Upper lobe of left lung (tissue), 6 donors: Measurements from ENCODE around the gene ASTL. TPM values are rescaled to one million over a fixed set of nuclear protein-coding genes. Genes with fewer than 3 reads are reported as not detected.
A peak's percentile ranks its signal among the peaks of the same experiment; 100 is the strongest.
"Not testable (repeated sequence)": the region's sequence is repeated elsewhere in the genome, so short reads cannot be mapped to it uniquely, and the experiment has no call there.

Experiments
- ATAC-seq, 2 donors: fragments of 200-7000 bp; cut with Tn5 transposase; one replicate each; pipeline ENCODE4 v1.9.1; 2022; ENCODE audit warnings: mild to moderate bottlenecking in 2 of 2, moderate library complexity in 2 of 2; ENCODE audit not compliant: low FRiP score in 2 of 2
- DNase-seq, 2 donors: peaks; one replicate each; pipeline ENCODE4 v3.0.0-alpha.2; 2019 to 2020
- H3K27ac ChIP-seq, 4 donors: fragments of 200-600 bp; sonication (generic); one replicate each; pipeline ENCODE4 v1.5.1; 2016 to 2019
- H3K27me3 ChIP-seq, 4 donors: fragments of 200-600 bp; sonication (generic); one replicate each; pipeline ENCODE4 v1.5.1; 2017 to 2019
- H3K36me3 ChIP-seq, 4 donors: fragments of 200-600 bp; sonication (generic); one replicate each; pipeline ENCODE4 v1.5.1; 2016 to 2019
- H3K4me1 ChIP-seq, 4 donors: fragments of 200-600 bp; sonication (generic); one replicate each; pipeline ENCODE4 v1.5.1; 2018 to 2019
- H3K4me3 ChIP-seq, 4 donors: fragments of 200-600 bp; sonication (generic); one replicate each; pipeline ENCODE4 v1.5.1; 2017 to 2019; ENCODE audit warnings: mild to moderate bottlenecking in 2 of 4, moderate library complexity in 1 of 4
- H3K9me3 ChIP-seq, 4 donors: fragments of 200-600 bp; sonication (generic); one replicate each; pipeline ENCODE4 v1.5.1; 2018 to 2019
- EP300 ChIP-seq, 4 donors: sonication (generic); formaldehyde crosslinking; IDR thresholded peaks; one replicate each; pipeline ENCODE4 v1.5.1; 2017; ENCODE audit warnings: antibody characterized with exemption in 4 of 4, control low read depth in 2 of 4
- POLR2A ChIP-seq, 4 donors: fragments of 450-650 bp; IDR thresholded peaks; one replicate each; pipeline ENCODE4 v1.5.1; 2016 to 2017; ENCODE audit warnings: antibody characterized with exemption in 4 of 4, mild to moderate bottlenecking in 2 of 4
- POLR2AphosphoS5 ChIP-seq, 2 donors: sonication (generic); formaldehyde crosslinking; IDR thresholded peaks; one replicate each; pipeline ENCODE4 v1.5.1; 2017; ENCODE audit warnings: antibody characterized with exemption in 2 of 2
- WGBS, 2 donors: methylation state at CpG; one replicate each; pipeline ENCODE4 v1.1.5; 2017 to 2018; 5-methylcytosine and 5-hydroxymethylcytosine counted together
- total RNA-seq, 6 donors: library from RNA; depleted of rRNA in 4 of 6; stranded (reverse); fragments of >200 nt in 4 of 6; gene quantifications; one replicate each; pipeline versions ENCODE4 v1.1.0 to v1.2.1, GENCODE V29; 2016 to 2021
- TF ChIP-seq, protein P1 (sequence below), 6 experiments: fragments of 450-650 bp in 4 of 6; fragments of 200-600 bp in 2 of 6; sonication (generic) in 2 of 6; IDR thresholded peaks; one replicate each; pipeline ENCODE4 v1.5.1; 2016 to 2019; ENCODE audit warnings: antibody characterized with exemption in 6 of 6
- donor health status: DM: no; HTN: no; CAD: no; lungs with moderate emphysema.
- donor health status: DM: no; HTN: yes; CAD: no; lungs with severe emphysema.

The ASTL gene
- total RNA-seq, 6 donors from 2014 or later, result 0.23 to 1.3 (median 0.27) TPM; not detected in 3

DNA sequence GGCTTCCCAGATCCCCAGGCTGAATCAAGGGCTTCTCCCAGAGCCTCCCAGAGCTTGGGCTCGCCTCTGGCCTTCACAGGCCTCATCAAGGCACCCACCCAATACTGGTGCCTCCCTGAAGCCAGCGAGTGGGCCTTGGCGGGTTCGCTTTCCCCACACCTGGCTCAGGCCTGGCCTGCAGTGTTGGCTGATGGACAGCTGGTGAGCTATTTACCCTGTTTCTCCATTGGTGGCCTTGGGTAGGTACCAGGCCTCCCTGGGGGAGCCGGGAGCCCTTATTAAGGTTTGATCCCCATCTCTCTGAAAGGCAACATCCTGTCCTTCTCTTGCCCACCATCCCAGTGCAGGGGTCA is 25.1 kb upstream of the ASTL start:
- ATAC-seq (no peak), DNase-seq (no peak)
- Histone ChIP-seq H3K27me3 (no peaks in the 10 kb centered on the region), H3K36me3 (no peaks in the 10 kb centered on the region), H3K9me3 (no peaks in the 10 kb centered on the region), H3K27ac (peak overlapping the region; percentile 3 to 78 (median 54)), H3K4me1 (no peaks in the 10 kb centered on the region), H3K4me3 (no peak overlapping the region)
- no peak for TF ChIP-seq POLR2AphosphoS5 (IDR thresholded peaks at IDR 0.05)
- no peak for TF ChIP-seq POLR2A (IDR thresholded peaks at IDR 0.05)
- TF ChIP-seq, protein P1, sequence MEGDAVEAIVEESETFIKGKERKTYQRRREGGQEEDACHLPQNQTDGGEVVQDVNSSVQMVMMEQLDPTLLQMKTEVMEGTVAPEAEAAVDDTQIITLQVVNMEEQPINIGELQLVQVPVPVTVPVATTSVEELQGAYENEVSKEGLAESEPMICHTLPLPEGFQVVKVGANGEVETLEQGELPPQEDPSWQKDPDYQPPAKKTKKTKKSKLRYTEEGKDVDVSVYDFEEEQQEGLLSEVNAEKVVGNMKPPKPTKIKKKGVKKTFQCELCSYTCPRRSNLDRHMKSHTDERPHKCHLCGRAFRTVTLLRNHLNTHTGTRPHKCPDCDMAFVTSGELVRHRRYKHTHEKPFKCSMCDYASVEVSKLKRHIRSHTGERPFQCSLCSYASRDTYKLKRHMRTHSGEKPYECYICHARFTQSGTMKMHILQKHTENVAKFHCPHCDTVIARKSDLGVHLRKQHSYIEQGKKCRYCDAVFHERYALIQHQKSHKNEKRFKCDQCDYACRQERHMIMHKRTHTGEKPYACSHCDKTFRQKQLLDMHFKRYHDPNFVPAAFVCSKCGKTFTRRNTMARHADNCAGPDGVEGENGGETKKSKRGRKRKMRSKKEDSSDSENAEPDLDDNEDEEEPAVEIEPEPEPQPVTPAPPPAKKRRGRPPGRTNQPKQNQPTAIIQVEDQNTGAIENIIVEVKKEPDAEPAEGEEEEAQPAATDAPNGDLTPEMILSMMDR (IDR thresholded peaks at IDR 0.05), result no peak
- no peak for TF ChIP-seq EP300 (IDR thresholded peaks at IDR 0.05)
- WGBS, 2 donors, result 90 to 96% methylated on average over 5 of the region's 5 CpGs

DNA sequence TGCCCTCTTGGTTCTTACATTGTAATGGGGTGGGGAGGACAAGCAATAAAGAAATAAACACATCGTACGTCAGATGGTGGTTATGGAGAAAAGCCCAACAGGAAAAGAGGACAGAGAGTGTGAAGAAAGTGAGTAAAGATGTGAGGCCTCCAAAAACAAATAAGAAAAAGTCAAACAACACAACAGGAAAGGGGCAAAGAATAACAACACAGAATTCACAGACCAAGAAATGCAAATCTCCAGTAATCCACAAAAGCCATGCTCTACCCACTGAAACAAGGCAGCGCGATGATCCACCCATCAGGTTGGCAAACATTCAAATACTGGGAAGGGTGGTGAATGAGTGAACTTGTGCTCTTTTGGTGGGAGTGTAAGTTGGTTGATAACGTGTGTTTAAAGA is 23.6 kb upstream of the ASTL start:
- TF ChIP-seq POLR2A (IDR thresholded peaks at IDR 0.05) (no peak), POLR2AphosphoS5 (IDR thresholded peaks at IDR 0.05) (no peak), EP300 (IDR thresholded peaks at IDR 0.05) (no peak)
- TF ChIP-seq, protein P1 (IDR thresholded peaks at IDR 0.05), result no peak
- 48 to 66% methylated on average over 5 of the region's 5 CpGs for WGBS, 2 donors
- Histone ChIP-seq H3K36me3 (no peaks in the 10 kb centered on the region), H3K27me3 (no peaks in the 10 kb centered on the region), H3K9me3 (no peaks in the 10 kb centered on the region), H3K27ac (no peak overlapping the region), H3K4me3 (no peak overlapping the region), H3K4me1 (peaks cover 0 to 7% (median 0%) of the 10 kb centered on the region in 4 donors)
- ATAC-seq (no peak), DNase-seq (no peak)

DNA sequence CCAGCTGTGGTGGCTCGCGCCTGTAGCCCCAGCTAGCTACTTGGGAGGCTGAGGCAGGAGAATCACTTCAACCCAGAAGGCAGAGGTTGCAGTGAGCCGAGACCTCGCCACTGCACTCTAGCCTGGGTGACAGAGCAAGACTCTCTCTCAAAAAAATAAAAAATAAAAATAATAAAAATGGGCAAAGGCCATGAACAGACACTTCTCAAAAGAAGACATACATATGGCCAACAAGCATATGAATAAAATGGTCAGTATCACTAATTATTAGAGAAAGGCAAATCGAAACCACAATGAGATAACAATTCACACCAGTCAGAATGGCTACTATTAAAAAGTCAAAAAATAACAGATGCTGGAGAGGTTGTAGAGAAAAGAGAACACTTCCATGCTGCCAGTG is 22.1 kb upstream of the ASTL start:
- 97 to 99% methylated on average over 5 of the region's 5 CpGs for WGBS, 2 donors
- ATAC-seq, result not testable (repeated sequence)

DNA sequence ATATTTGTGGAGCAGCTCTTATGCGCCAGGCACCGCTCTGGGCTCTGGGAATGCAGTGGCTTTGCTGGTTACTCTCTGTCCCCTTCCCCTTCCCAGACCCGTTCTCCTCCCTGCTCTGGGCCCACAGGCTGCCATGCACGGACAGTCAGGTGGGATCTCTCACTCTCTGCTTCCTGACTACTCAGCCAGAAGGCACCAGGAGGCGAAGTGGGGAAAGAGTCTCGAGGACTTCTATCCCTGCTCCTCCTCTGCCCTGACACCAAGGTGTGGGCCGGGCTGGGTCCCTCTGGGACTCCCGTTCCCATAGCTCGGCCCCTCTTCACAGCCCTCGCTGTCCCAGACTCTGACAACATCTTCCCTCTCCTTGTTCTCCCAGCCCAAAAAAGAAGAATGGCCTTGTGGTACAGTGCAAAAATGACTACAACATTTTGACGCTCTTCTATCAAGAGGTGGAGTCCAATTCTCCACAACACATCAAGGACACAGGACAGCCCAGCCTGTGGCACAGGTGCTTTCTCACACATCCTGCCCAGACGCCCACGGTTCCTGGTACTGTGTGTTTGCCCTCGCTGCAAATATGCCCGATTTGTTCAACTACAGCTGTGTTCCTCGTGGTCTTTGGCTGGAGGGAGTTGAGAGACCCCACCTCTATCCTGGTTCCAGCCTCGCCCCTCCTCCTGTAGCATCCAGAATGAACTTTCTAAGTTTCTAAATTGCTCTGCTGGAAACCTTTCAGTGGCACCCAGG is 21.0 kb upstream of the ASTL start:
- Histone ChIP-seq H3K36me3 (no peaks in the 10 kb centered on the region), H3K4me3 (no peak overlapping the region), H3K27ac (no peak overlapping the region), H3K27me3 (no peaks in the 10 kb centered on the region), H3K9me3 (no peaks in the 10 kb centered on the region), H3K4me1 (peaks cover 0 to 7% (median 0%) of the 10 kb centered on the region in 4 donors)
- WGBS, 2 donors, result 82 to 88% methylated on average over 17 of the region's 17 CpGs
- no peak for ATAC-seq
- no peak for TF ChIP-seq EP300 (IDR thresholded peaks at IDR 0.05)
- TF ChIP-seq POLR2AphosphoS5 (IDR thresholded peaks at IDR 0.05), result no peak
- no peak for TF ChIP-seq POLR2A (IDR thresholded peaks at IDR 0.05)
- TF ChIP-seq, protein P1 (IDR thresholded peaks at IDR 0.05), result no peak
- peak in 1 of 2 donors; percentile 25 for DNase-seq

More for the DNA sequence above, 22.1 kb upstream of the ASTL start:
- H3K36me3 ChIP-seq, DNase-seq, H3K9me3 ChIP-seq, H3K27me3 ChIP-seq, H3K27ac ChIP-seq, H3K4me3 ChIP-seq, H3K4me1 ChIP-seq: not testable (repeated sequence)

DNA sequence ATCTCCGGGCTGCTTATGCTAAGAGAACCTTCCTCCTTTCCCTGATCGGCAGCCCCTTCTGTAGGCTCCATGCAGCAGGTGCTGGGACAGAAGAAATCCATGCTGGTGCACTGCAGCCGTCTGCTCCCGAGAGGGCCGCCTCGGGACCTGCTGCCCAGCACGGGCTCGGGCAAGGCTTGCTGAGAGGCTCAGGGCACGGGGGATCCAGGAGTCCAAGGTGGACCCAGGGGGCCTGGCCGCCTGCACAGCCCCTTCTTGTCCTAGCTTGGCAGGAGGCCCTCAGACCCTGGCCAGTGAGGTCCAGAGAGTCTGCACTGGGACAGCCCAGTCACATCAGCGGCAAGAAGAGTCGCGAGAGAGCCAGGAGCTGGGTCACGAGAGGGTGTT is 20.2 kb upstream of the ASTL start:
- Histone ChIP-seq H3K27me3 (no peaks in the 10 kb centered on the region), H3K27ac (no peak overlapping the region), H3K4me1 (peaks cover 0 to 7% (median 0%) of the 10 kb centered on the region in 4 donors), H3K9me3 (no peaks in the 10 kb centered on the region), H3K4me3 (no peak overlapping the region), H3K36me3 (no peaks in the 10 kb centered on the region)
- WGBS, 2 donors, result 78 to 79% methylated on average over 8 to 13 of the region's 14 CpGs
- no peak for TF ChIP-seq POLR2A (IDR thresholded peaks at IDR 0.05)
- TF ChIP-seq, protein P1 (IDR thresholded peaks at IDR 0.05), result no peak
- no peak for TF ChIP-seq POLR2AphosphoS5 (IDR thresholded peaks at IDR 0.05)
- TF ChIP-seq EP300 (IDR thresholded peaks at IDR 0.05), result no peak
- DNase-seq, result peak in 1 of 2 donors; percentile 55
- ATAC-seq, result no peak
